AG09309 (cell line): Measurements from ENCODE around the gene KCTD17.

Source experiments
- DNase-seq: peaks from one replicate; pipeline ENCODE4 v3.0.0-alpha.2; 2010; ENCODE audit warnings: low read depth
- H3K4me3 ChIP-seq: 2 replicates; pipeline ENCODE4 v1.5.1; 2011; ENCODE audit warnings: mild to moderate bottlenecking, low read depth, low read length, moderate library complexity; ENCODE audit not compliant: control insufficient read depth
- TF ChIP-seq, protein P1 (sequence below): IDR thresholded peaks from 2 replicates; pipeline ENCODE4 v1.5.1; 2011; ENCODE audit warnings: mild to moderate bottlenecking, low read depth, low read length, inconsistent platforms; ENCODE audit not compliant: insufficient read depth, control insufficient read depth; ENCODE audit errors: missing control alignments

Gene KCTD17

DNA sequence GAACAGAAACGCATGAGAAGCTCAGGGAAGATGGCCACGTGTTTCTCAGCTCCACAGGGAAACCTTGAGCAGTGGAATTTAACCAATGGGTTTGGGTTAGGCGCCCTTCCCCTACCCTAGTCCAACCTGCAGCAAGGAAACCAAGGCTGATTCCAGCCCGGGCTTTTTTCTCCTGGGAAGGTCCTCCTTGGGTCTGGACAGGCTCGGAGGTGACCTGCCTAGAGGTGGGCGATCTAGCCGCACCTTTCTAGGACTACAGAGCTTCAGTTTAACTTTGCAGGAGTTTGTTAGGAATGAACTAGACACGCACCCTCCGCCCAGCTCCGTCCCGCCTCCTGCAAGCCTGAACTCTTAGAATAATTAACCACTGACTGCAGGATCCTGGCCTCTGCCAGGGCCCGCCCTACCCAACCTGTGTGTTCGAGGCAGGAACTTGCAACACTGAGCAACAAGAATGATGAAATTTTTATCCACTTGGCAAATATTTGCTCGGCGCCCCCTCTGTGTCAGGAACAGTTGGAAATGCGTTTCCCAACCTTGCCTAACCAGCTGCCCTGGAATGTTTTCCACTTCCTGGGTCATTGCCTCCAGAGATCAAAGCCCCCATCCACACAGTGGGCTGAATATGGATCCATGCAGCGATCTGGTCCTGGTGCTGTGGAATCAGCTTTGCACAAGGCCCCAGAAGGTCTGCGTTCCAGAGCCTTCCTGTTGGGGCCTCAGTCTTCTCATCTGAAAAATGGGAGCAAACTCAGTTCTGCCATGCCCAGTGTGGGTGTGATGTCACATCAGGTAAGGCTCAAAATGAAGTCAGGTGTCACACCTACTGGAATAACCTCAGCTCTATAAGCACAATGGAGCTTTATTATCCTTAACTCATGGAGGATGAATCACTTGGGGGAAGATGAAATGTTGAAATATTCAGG is 18.7 kb upstream of the KCTD17 start:
- DNase-seq: peak; percentile 57
- TF ChIP-seq, protein P1, sequence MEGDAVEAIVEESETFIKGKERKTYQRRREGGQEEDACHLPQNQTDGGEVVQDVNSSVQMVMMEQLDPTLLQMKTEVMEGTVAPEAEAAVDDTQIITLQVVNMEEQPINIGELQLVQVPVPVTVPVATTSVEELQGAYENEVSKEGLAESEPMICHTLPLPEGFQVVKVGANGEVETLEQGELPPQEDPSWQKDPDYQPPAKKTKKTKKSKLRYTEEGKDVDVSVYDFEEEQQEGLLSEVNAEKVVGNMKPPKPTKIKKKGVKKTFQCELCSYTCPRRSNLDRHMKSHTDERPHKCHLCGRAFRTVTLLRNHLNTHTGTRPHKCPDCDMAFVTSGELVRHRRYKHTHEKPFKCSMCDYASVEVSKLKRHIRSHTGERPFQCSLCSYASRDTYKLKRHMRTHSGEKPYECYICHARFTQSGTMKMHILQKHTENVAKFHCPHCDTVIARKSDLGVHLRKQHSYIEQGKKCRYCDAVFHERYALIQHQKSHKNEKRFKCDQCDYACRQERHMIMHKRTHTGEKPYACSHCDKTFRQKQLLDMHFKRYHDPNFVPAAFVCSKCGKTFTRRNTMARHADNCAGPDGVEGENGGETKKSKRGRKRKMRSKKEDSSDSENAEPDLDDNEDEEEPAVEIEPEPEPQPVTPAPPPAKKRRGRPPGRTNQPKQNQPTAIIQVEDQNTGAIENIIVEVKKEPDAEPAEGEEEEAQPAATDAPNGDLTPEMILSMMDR: no peak
- H3K4me3 ChIP-seq: no peak overlapping the region

DNA sequence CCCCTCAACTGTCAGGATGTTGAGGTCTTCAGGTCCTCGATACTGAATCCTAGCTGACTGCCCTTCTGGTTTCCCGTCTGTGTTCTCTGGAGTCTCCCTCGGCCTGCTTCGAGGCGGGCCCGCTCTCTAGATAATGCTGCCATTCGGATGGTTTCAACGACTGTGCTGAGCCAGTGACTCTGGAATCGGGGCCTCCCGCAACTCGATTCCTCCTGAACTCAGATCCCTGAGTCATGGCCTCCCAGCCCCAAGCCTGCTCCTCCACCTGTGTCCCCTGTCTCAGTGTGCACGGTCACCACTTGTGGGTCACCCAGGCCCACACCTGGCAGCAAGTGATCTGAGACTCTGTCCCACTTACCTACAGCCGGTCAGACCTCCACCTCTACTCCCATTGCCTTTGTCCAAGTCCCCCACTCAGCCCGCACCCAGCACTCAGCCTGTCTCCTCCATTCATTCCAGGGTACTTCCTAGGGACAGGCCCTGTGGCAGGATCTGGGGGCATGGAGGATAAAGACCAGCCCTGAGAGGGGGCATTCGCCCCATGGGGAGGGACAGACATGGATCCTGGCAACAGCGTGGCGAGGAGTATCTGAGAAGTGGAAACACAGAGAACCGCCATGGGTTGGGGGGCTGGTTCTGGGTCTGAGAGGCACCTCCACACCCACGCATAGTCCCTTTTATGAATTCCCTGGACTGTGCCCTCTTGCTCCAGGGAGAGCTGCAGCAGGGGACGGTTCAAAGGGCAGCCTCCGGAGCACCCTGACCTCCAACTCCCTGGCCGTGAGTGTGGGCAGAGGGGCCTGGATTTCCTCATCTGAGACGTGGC is 17.7 kb upstream of the KCTD17 start:
- no peak for DNase-seq
- no peak overlapping the region for H3K4me3 ChIP-seq
- TF ChIP-seq, protein P1: no peak

DNA sequence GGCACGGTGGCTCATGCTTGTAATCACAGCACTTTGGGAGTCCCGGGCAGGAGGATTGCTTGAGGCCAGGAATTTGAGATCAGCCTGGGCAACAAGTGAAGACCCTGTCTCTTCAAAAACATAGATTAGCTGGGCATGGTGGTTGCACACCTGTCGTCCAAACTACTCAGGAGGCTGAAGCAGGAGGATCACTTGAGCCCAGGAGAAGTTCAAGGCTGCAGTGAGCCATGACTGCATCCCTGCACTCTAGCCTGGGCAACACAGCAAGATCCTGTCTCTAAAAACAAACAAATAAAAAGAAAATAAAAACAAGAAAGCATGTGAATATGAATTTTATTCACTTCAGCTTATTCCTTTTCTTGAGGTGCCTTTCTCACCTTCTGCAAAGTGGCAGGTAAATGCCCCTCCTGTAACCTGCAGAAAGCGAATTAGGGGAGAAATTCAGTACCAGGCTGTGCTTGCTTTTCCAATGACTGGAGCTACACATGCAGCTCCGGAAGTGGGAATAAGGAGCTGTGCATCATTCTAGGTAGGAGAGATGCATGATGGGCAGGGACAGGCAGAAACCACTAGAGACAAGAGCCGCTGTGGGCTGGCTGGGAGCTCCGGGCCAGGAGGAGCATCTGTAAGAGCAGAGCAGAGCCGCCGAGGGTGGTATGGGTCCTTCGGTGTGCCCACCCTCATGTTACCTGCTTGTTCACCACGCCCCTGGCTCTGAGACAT is 14.7 kb upstream of the KCTD17 start:
- no peak overlapping the region for H3K4me3 ChIP-seq
- no peak for DNase-seq
- TF ChIP-seq, protein P1: no peak

DNA sequence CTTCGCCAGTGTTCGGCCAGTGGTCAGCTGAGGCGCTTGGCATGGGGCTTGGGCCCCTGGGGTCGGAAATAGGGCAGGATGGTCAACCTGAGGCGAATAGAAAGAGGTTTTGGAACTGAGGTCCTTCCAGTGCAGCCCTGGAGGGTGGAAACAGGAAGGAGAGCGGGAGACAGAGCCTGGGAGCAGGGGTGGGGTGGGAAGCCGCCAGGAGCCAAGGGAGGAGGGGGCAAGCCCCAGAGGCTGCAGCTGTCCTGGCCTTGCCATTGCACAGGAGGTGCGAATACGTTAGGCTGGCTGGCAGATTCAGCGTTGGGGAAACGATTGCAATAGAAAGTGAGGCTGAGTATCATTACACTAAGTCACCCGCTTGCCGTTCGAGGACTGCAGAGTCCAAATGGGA is 13.9 kb upstream of the KCTD17 start:
- H3K4me3 ChIP-seq: no peak overlapping the region
- TF ChIP-seq, protein P1: no peak

DNA sequence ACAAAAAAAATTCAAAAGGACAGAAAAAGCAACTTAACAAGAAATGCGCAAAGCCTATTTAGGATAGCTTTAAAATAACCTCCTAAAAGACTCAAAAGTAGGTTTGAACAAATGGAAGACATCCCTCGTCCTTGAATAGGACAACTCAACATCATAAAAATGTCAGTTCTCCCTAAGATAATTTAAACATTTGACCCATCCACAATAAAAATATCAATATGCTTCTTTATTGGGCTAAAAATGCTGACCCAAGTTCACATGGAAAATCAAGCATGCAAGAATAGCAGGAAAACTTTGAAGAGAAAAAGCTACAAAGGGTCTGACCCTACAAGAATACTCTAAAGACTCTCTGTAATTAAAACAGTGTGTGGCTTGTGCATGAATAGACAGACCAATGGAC is 12.1 kb upstream of the KCTD17 start:
- no peak for DNase-seq
- TF ChIP-seq, protein P1: no peak
- H3K4me3 ChIP-seq: no peak overlapping the region

More for the DNA sequence above, 13.9 kb upstream of the KCTD17 start:
- no peak for DNase-seq

DNA sequence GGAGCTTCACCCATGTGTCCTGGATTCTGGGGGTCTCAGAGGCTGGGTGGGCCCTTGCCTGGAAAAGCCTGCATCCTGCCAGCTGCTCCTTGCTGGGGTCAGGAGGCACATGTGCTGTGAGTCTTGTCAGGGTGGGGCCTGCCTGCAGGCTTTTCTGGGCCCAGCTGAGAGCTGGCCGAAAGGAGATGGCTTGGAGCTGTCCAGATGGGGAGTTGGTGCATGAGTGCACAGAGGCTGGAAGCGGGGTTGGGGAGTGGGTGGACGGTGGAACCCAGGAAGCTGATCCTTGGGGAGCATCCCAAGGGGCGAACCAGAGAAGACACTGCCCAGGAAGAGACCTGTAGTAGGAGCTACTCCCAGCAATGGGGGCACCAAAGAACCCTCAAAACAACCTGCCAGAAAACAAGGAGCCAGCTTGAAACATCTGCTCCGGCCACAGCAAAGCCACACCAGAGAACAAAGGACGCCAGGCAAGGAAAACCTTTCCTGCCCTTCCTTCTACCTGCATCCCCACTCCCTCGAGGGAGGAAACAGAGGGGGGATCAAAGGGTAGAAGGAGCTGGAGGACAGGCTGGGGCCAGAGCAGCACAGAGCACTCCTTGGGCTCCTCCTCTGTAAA is 8.2 kb upstream of the KCTD17 start:
- H3K4me3 ChIP-seq: no peak overlapping the region
- DNase-seq: no peak
- TF ChIP-seq, protein P1: no peak
